Neural progenitor cell (in vitro differentiated cells): ENCODE measurements around the gene UBE2D2. TPM values are rescaled to one million over a fixed set of nuclear protein-coding genes. Genes with fewer than 3 reads are reported as not detected.

ENCODE experiments used
- DNase-seq: peaks from one replicate; pipeline ENCODE4 v3.0.0-alpha.2; 2016; ENCODE audit warnings: low spot score
- H2AFZ ChIP-seq: fragments of 200-600 bp; sonication (generic); replicated peaks from 2 replicates; pipeline ENCODE4 v1.6.1; 2016; ENCODE audit warnings: antibody characterized with exemption
- H3F3A ChIP-seq: fragments of 200-600 bp; sonication (generic); 2 replicates; pipeline ENCODE4 v1.6.1; 2016; ENCODE audit warnings: antibody characterized with exemption, low read depth
- H3K27ac ChIP-seq: fragments of 200-600 bp; sonication (generic); 2 replicates; pipeline ENCODE4 v1.5.1; 2016; ENCODE audit warnings: mild to moderate bottlenecking
- H3K27me3 ChIP-seq: fragments of 200-600 bp; sonication (generic); 2 replicates; pipeline ENCODE4 v1.6.1; 2016; ENCODE audit warnings: mild to moderate bottlenecking, moderate library complexity
- H3K36me3 ChIP-seq: fragments of 200-600 bp; sonication (generic); 2 replicates; pipeline ENCODE4 v1.5.1; 2016
- H3K4me1 ChIP-seq: fragments of 200-600 bp; sonication (generic); 2 replicates; pipeline ENCODE4 v1.6.1; 2016; ENCODE audit warnings: mixed run types
- H3K4me2 ChIP-seq: fragments of 200-600 bp; sonication (generic); 2 replicates; pipeline ENCODE4 v1.6.1; 2016
- H3K4me3 ChIP-seq: fragments of 200-600 bp; sonication (generic); 2 replicates; pipeline ENCODE4 v1.5.1; 2016
- H3K79me2 ChIP-seq: fragments of 200-600 bp; sonication (generic); 2 replicates; pipeline ENCODE4 v1.6.1; 2016; ENCODE audit warnings: low read depth
- H3K9ac ChIP-seq: fragments of 200-600 bp; sonication (generic); 2 replicates; pipeline ENCODE4 v1.6.1; 2016
- H3K9me3 ChIP-seq: fragments of 200-600 bp; sonication (generic); 2 replicates; pipeline ENCODE4 v1.5.1; 2016; ENCODE audit warnings: low read depth
- H4K20me1 ChIP-seq: fragments of 200-600 bp; sonication (generic); 2 replicates; pipeline ENCODE4 v1.6.1; 2016; ENCODE audit warnings: low read depth
- H3K27ac Mint-ChIP-seq: 3 replicates; pipeline ENCODE4 v1.8.0; 2021; ENCODE audit warnings: mixed read lengths
- H3K27me3 Mint-ChIP-seq: 2 replicates; pipeline ENCODE4 v1.8.0; 2022; ENCODE audit warnings: low read depth, mild to moderate bottlenecking, inconsistent platforms, moderate library complexity, mixed read lengths; ENCODE audit not compliant: insufficient read depth
- H3K36me3 Mint-ChIP-seq: 3 replicates; pipeline ENCODE4 v1.8.0; 2021; ENCODE audit warnings: mixed read lengths
- H3K4me1 Mint-ChIP-seq: 3 replicates; pipeline ENCODE4 v1.8.0; 2021; ENCODE audit warnings: mixed read lengths
- H3K4me3 Mint-ChIP-seq: 3 replicates; pipeline ENCODE4 v1.8.0; 2021; ENCODE audit warnings: mild to moderate bottlenecking, moderate library complexity, mixed read lengths
- H3K9me3 Mint-ChIP-seq: 3 replicates; pipeline ENCODE4 v1.8.0; 2020; ENCODE audit warnings: mixed read lengths
- CTCF ChIP-seq: fragments of 200-600 bp; sonication (generic); IDR thresholded peaks from 2 replicates; pipeline ENCODE4 v1.5.1; 2017; ENCODE audit warnings: antibody characterized with exemption, mild to moderate bottlenecking
- EZH2 ChIP-seq: fragments of 200-600 bp; sonication (generic); IDR thresholded peaks from 2 replicates; pipeline ENCODE4 v1.6.1; 2017; ENCODE audit warnings: antibody characterized with exemption, mild to moderate bottlenecking, moderate library complexity
- EZH2phosphoT487 ChIP-seq: fragments of 200-600 bp; sonication (generic); IDR thresholded peaks from 2 replicates; pipeline ENCODE4 v1.6.1; 2017; ENCODE audit warnings: antibody characterized with exemption
- total RNA-seq: library from RNA; depleted of rRNA; stranded (reverse); fragments of >200 nt; gene quantifications from 2 replicates; pipeline ENCODE4 v1.2.3, GENCODE V29; 2015; ENCODE audit warnings: low replicate concordance

UBE2D2 gene
- total RNA-seq, 1 donor from 2014 or later, result 141 TPM

- peaks cover 100% of the 10 kb centered on the region for H3K79me2 ChIP-seq
- DNase-seq, result peak; percentile 63
- peaks cover 48% of the 10 kb centered on the region for H4K20me1 ChIP-seq
Observed at GRCh38 chr5:139660923-139661814, 100.0 kb downstream of the UBE2D2 start.

GRCh38 chr5:139662617-139663016 lies 101.5 kb downstream of the UBE2D2 start:
- Histone ChIP-seq H3K27ac (no peak overlapping the region), H3K79me2 (peaks cover 100% of the 10 kb centered on the region)

More at GRCh38 chr5:139660923-139661814, 100.0 kb downstream of the UBE2D2 start:
- Histone ChIP-seq H3K4me2 (peak overlapping the region; percentile 45), H3K4me1 (peaks cover 30% of the 10 kb centered on the region), H3K9ac (no peak overlapping the region), H3F3A (peaks cover 19% of the 10 kb centered on the region), H3K9me3 (no peaks in the 10 kb centered on the region), H3K36me3 (no peaks in the 10 kb centered on the region), H3K27ac (no peak overlapping the region), H3K27me3 (no peaks in the 10 kb centered on the region), H2AFZ (no peak overlapping the region), H3K4me3 (no peak overlapping the region)
- H3K4me3 Mint-ChIP-seq, result peak overlapping the region; percentile 28
- peak overlapping the region; percentile 87 for H3K27ac Mint-ChIP-seq
- peaks cover 50% of the 10 kb centered on the region for H3K4me1 Mint-ChIP-seq
- no peak for TF ChIP-seq EZH2phosphoT487
- TF ChIP-seq CTCF, result no peak
- no peak for TF ChIP-seq EZH2
- H3K36me3 Mint-ChIP-seq, result no peaks in the 10 kb centered on the region
- H3K27me3 Mint-ChIP-seq, result peaks cover 2% of the 10 kb centered on the region
- no peaks in the 10 kb centered on the region for H3K9me3 Mint-ChIP-seq

GRCh38 chr5:139663207-139664085 lies 102.3 kb downstream of the UBE2D2 start:
- no peaks in the 10 kb centered on the region for H3K36me3 Mint-ChIP-seq
- H3K4me1 Mint-ChIP-seq, result peaks cover 49% of the 10 kb centered on the region
- no peak overlapping the region for H3K27ac ChIP-seq

More at GRCh38 chr5:139662617-139663016, 101.5 kb downstream of the UBE2D2 start:
- Mint-ChIP-seq H3K27me3 (peaks cover 2% of the 10 kb centered on the region), H3K4me1 (peaks cover 49% of the 10 kb centered on the region), H3K4me3 (no peak overlapping the region), H3K27ac (no peak overlapping the region), H3K36me3 (no peaks in the 10 kb centered on the region), H3K9me3 (no peaks in the 10 kb centered on the region)
- Histone ChIP-seq H3K4me2 (no peak overlapping the region), H3K27me3 (no peaks in the 10 kb centered on the region), H3K36me3 (no peaks in the 10 kb centered on the region), H3K9me3 (no peaks in the 10 kb centered on the region), H3K4me3 (no peak overlapping the region), H4K20me1 (peaks cover 59% of the 10 kb centered on the region), H2AFZ (no peak overlapping the region), H3K9ac (no peak overlapping the region), H3K4me1 (peaks cover 29% of the 10 kb centered on the region), H3F3A (peaks cover 23% of the 10 kb centered on the region)
- DNase-seq, result no peak
- TF ChIP-seq EZH2 (no peak), EZH2phosphoT487 (no peak), CTCF (no peak)

More at GRCh38 chr5:139663207-139664085, 102.3 kb downstream of the UBE2D2 start:
- Mint-ChIP-seq H3K9me3 (no peaks in the 10 kb centered on the region), H3K27me3 (peaks cover 2% of the 10 kb centered on the region), H3K4me3 (no peak overlapping the region), H3K27ac (peak overlapping the region; percentile 65)
- Histone ChIP-seq H3K4me1 (peaks cover 36% of the 10 kb centered on the region), H3K79me2 (peaks cover 97% of the 10 kb centered on the region), H3K4me3 (no peak overlapping the region), H3K9ac (no peak overlapping the region), H3K36me3 (no peaks in the 10 kb centered on the region), H3F3A (peaks cover 23% of the 10 kb centered on the region), H3K27me3 (no peaks in the 10 kb centered on the region), H2AFZ (no peak overlapping the region), H4K20me1 (peaks cover 58% of the 10 kb centered on the region), H3K9me3 (no peaks in the 10 kb centered on the region), H3K4me2 (no peak overlapping the region)
- TF ChIP-seq EZH2phosphoT487 (no peak), CTCF (no peak), EZH2 (no peak)
- no peak for DNase-seq
